ENCODE measurements around the gene OR7C1.

DNA sequence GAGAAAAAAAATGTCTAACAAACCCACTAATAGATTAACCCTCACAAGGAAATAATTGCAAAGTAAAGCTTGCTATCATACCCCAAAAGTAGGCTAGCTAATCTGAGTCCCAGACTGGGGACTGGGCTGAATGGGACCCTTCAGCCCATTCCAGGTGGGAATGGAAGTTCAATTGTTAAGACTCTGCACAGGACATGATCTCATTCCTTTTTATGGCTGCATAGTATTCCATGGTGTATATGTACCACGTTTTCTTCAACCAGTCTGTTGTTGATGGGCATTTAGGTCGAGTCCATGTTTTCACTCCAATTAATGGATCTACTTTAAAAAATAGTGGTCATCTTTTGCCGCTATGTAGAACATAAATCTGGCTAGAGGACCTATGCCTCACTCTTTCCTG is 17.9 kb downstream of the OR7C1 start:
- TF ChIP-seq, protein P1, sequence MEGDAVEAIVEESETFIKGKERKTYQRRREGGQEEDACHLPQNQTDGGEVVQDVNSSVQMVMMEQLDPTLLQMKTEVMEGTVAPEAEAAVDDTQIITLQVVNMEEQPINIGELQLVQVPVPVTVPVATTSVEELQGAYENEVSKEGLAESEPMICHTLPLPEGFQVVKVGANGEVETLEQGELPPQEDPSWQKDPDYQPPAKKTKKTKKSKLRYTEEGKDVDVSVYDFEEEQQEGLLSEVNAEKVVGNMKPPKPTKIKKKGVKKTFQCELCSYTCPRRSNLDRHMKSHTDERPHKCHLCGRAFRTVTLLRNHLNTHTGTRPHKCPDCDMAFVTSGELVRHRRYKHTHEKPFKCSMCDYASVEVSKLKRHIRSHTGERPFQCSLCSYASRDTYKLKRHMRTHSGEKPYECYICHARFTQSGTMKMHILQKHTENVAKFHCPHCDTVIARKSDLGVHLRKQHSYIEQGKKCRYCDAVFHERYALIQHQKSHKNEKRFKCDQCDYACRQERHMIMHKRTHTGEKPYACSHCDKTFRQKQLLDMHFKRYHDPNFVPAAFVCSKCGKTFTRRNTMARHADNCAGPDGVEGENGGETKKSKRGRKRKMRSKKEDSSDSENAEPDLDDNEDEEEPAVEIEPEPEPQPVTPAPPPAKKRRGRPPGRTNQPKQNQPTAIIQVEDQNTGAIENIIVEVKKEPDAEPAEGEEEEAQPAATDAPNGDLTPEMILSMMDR (IDR thresholded peaks at IDR 0.05; ENCODE audit: low read length), result no peak
- TF ChIP-seq EZH2 (IDR thresholded peaks at IDR 0.05; ENCODE audit: borderline replicate concordance, low read length), result no peak

Data from OCI-LY1 (cell line).